HT-29 (cell line): ENCODE measurements around the gene CACNA1I. TPM values are rescaled to one million over a fixed set of nuclear protein-coding genes. Genes with fewer than 3 reads are reported as not detected.

Experiments
- DNase-seq: peaks from one replicate; pipeline ENCODE4 v3.0.0-alpha.2; 2015; ENCODE audit warnings: low spot score
- total RNA-seq: library from RNA; depleted of rRNA; stranded (reverse); fragments of >200 nt; shearing (Covaris generic); gene quantifications from 2 replicates; pipeline ENCODE4 v1.2.3, GENCODE V29; 2014

The CACNA1I gene
- total RNA-seq, 1 experiment from 2014 or later = 0.03 TPM

DNA sequence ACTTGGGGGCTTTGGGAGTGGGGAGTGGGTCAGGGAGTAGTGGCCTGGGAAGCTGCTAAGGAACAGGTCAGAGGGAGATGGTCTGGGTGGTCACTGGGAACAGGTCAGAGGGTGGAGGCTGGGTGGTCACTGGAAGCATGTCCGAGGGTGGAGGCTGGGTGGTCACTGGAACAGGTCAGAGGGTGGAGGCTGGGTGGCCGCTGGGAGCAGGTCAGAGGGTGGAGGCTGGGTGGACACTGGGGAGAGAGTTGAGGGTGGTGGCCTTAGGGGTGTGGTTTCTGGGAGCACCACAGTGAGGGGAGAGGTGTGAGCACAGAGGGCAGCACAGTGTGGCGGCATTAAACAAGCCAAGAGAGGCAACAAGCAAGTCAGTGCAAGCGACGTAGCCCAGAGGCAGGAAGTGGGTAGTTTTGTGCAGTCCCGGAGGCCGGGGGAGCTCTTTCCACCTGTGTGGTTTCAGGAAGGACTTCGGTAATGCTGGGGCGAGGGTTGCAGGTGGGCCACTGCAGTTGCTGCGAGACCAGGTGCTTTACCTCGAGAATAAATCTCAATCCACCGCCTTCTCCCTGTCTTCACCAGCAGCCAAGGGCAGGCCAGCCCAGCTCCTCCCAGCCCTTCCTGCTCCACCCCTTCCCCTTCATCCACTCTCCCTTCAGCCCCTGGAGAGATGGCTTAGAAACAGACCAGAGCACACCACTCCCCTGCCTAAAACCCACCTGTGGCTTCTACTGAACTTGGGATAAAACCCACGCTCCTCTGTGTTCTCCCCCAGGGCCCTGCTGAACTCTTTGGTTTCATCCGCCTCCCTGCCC, 3.2 kb upstream of the CACNA1I start:
- DNase-seq = no peak

DNA sequence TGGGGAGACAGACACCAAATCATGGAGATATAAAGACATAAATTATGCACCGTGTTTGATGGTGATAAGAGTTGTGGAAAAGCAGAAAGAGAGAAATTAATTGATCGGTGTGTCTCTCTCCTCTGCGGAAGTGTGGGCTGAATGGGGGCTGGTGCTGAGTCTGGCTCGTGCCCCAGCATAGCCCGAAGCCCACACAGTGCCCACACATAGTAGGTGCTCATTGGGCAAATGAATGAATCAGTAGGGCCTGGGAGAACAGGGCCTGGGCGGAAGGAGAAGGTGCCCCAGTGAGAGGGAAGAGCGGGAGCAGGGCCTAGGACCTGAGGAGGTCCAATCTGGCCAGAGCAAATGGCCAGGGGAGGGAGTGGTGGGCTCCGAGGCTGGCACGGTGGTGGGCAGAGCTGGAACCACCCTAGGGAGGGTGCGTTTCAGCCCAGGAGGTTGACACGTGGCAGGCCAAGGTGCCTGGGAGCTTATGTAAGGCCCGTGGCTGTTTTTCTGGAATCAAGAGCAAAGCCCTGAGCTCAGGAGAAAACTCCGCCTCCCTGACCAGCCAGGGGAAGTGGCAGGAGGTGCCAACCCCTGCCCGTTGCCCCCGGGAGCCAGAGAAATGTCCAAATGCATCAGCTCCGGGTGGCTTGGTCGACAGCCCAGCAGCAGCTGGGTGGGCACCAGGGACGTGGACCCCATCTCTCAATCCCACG, 2.1 kb upstream of the CACNA1I start:
- DNase-seq = no peak

GRCh38 chr22:39569066-39569465, 1.5 kb upstream of the CACNA1I start:
- no peak for DNase-seq

GRCh38 chr22:39570226-39570625, 327 bp upstream of the CACNA1I start:
- no peak for DNase-seq

DNA sequence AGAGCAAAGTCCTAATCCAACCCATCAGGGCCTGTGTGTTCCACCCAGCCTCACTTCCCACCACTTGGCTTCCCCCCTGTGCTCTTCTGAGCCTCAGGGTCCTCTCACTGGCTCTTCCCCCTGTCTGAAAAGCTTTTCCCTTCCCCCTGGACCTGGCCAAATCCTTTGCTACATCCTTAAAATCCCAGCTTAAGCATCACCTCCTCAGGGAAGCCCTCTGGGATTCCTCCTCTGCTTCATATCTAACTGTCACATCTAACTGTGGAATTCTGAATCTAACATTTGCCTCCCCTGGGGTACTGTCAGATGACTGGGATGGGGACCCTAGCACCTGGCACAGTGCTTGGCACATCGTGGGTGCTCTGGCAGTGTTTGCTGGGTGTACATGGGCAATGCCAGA, 985 bp downstream of the CACNA1I start:
- no peak for DNase-seq

DNA sequence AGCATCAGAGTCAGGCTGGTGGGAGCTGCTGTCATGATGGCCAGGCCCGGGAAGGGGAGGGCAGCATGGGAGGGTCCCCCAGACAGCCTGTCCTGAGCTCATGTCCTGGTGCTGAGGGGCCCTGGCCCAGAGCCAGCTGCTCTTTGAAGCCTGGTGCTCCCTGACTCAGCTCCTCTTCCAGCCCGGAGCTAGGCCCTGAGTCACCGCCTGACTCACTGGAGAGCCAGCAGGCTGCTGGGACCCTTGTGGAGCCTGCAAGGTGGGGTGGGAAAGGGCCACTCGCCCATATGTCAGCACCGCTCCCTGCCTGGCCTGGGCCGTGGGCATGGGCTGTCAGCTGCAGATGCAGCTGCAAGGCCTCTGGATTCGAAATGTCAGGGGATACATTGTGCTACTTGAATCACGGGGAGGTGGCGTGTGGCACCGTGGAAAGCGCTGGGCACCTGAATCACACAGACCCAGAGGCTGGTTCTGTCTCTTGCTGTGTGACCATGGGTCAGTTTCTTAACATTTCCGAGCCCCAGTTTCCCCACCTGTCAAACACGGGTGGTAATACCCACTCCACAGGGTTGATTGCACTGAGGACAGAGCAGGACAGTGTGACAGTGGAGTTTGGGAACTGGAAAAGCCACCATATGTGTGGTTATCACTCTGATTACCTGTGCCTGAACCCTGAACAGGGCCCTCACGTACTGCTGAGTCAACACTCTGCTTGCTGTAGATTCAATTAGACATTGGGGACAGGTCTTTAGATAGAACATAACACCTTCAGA, 4.4 kb downstream of the CACNA1I start:
- no peak for DNase-seq

GRCh38 chr22:39575552-39575825, 4.9 kb downstream of the CACNA1I start:
- DNase-seq = no peak

DNA sequence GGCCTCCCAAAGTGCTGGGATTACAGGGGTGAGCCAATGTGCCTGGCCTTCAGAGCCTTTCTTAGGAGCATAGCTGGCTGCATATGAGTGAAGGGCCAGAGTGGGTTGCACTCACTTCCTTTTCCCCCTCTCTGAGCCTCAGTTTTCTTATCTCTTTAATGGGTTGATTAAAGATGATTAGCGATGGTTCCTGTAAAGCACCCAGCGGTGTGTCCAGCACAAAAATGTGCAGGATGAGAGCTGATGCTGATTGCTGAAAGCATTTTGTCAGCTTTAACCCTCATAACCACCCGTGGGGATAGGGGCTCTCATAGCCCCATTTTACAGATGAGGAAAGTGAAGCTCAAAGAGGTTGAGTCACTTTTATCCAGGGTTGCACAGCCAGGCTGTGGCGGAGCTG, 5.5 kb downstream of the CACNA1I start:
- DNase-seq = no peak

DNA sequence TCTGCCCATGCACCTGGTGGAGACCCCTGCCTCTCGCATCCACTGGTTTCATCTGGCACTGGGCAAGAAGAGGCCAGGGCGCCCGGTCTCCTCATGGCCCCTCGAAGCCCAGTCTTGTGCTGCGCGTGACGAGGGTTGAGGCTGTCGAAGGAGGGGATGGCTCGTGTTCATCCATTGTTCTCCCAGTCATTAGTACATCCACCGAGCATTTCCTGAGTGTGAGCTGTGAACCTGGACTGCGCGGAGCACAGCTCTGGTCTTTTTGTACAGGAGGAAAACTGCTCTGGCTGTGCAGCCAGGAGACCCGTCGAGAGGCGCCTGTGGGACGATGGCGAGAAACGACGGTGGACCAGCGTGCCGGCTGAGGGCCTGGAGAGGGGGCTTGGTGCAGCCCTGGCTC, 6.8 kb downstream of the CACNA1I start:
- DNase-seq = no peak

DNA sequence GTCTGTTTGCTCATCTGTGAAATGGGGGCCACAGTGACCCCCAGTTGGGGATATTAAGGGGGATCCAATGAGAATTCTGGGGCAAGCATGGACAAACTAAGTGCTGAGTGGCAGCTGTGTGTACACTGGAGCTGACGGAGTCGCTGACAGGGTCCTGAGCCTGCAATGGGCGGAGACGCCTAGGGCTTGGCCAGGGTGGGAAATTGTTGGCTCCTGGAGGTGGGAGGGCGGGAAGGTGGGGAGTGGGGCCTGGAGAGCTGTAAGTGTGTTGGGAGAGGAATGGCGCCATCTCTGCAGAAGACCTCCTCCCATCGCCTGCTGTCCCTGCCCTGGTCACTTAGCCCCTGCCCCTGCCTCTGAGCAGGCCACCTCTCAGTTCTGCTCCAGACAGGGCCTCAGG, 7.3 kb downstream of the CACNA1I start:
- DNase-seq = no peak

DNA sequence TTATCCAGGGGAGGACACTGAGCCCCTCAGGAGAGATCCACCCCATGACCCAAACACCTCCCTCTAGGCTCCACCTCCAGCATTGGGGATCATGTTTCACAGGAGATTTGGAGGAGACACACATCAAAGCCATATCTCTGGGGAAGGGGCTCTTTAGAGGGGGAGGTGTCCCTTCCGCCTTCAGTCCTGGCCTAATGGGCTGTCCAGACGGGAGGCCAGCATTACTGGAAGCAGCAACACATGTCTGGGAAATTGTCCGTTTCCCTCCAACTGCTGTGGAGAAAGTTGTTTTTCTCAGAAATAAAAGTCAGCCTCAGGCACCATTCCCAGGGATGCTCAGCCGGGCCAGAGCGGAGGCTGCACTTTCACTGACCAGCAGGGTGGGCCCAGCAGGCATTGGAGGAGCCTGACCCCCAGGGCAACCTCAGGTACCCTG, 9.5 kb downstream of the CACNA1I start:
- no peak for DNase-seq

- no peak for DNase-seq
Observed at GRCh38 chr22:39580795-39581194, 10.2 kb downstream of the CACNA1I start.

DNA sequence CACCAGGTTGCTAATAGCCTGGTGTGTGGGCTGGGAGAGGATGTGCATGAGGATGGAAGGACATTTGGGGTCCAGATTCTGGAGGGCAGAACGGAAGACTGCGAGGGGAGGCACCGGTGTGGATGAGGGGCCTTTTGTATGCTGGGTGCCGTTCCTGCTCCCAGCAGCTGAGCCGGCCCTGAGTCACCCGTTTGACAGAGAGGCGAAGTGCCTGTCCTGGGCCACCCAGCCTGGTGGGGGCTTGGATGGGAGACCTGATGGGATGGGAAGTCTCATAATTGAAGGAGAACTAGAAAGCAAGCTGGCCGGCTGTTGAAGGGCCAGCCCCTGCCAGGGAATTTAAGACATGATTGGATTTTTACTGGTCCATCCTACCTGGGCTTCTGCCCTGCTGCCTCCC, 10.8 kb downstream of the CACNA1I start:
- DNase-seq = no peak

DNA sequence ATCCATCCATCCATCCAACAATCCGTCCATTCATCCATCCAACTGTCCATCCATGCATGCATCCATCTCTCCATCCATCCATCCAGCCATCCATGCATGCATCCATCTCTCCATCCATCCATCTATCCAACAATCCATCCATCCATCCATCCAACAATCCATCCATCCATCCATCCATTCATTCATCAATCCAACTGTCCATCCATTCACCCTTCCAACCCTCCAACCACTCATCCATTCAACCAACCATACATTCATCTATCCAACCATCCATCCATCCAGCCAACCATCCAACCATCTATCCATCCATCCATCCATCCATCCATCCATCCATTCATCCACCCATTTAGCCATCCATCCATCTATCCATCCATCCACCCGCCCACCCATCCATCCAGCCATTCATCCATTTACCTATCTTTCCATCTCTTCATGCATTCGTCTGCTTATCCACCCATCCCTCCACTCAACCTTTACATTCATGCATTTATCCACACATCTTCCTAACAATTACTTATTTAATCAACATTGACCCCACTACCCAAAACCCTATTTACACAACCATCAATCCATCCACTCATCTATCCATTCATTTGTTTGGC, 12.6 kb downstream of the CACNA1I start:
- DNase-seq = no peak

DNA sequence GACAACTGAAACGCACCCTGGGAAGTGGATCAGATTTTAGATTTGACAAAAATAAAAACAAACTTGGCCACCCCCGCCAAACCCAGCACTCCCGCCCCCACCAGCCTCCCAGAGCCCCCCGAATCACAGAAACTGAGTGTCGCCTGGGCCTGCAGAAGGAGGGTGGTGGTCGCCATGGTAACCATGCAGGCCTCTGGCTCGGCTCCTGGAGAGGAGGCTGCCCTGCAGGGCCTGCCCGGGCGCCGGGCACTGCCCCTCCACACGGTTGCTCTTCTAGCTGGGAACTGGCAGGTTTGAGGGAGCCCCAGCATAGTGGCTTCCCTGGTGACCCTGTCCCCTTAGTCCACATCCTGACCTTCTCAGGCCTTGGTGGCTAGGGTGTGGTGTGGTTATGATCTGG, 19.3 kb downstream of the CACNA1I start:
- DNase-seq = no peak

DNA sequence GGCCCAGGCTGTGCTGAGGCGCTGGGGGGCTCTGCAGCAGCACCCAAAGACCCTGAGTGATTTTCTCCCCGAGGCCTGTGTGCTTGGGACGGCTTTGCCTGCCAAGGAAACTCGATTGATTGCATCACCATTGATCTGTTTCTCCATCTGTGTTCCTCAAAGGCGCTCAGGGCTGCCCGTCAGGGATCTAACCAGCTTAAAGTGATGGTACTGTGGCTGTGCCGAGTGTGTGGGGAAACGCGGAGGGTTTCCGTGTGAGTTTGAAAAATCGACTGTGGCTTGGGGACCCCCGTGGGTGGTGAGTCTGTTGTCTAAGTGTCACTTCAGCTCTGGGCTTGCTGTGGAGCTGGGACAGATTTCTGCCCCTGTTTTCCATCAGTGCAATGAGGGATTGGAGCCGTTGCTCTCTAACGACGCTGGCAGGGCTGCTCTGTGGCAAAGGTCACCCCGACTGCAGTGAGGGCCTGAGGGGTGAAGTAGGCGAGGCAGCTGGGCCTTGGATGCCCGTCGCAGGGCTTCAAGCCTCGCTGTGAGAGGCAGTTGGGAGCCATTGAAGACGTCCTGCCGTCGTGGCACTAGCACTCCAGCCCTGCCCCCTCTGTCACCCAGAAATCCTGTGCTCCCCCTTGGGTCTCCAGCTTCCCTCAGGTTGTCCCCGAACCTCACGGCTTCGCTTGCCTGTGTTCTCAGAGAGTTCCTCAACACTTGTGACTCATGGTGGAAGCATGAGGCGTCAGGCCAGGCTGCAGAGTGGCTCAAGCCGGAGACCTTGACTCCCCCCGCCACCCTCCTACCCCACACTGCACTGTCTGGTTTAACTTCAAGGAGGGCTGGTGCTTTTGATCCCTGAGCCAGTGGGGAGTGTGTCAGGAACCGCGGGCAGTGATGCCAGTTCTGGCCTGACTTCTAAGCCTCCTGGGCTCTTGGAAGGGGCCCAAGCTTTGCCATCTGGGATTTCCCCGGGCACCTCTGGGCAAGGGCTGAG, 21.8 kb downstream of the CACNA1I start:
- DNase-seq = peak; percentile 20

GRCh38 chr22:39593066-39593930, 22.7 kb downstream of the CACNA1I start:
- DNase-seq = no peak

- DNase-seq = no peak
Observed at GRCh38 chr22:39593931-39594285, 23.4 kb downstream of the CACNA1I start.

- DNase-seq = no peak
Observed at GRCh38 chr22:39594411-39594810, 23.9 kb downstream of the CACNA1I start.

DNA sequence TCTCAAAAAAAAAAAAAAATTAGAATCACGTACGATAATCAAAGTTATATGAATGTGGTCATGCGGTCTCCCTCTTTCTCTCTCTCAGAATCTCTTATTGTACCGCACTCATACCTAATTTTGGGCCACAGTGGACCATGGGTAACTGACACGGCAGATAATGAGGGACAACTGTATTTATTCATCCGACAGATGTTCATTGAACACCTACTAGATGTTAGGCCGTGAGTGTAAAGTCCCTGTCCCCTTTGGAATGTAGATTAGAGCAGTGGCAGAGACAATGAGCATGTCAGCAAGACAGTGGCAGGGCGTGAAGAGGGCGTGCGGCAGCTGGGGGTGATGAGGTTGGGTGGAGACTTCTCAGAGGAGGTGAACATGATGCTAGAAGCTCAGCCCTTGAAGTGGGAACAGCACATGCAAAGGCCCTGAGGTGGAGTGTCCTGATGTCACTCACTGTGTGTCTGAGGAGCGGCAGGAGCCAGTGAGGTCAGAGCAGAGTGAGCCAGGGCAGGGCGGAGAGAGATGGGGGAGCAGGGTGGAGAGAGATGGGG, 25.1 kb downstream of the CACNA1I start:
- DNase-seq = no peak
